ENCODE measurements around the gene CSNK1G1. TPM values are rescaled to one million over a fixed set of nuclear protein-coding genes. Genes with fewer than 3 reads are reported as not detected.

Gene CSNK1G1
- total and polyA plus RNA-seq, 7 donors: 3.0 to 24.3 (median 7.8) TPM

- Histone ChIP-seq H3K4me1 (peaks cover 0 to 51% (median 36%) of the 10 kb centered on the region in 4 donors), H3K4me3 (peak within 1 kb of the TSS; percentile 78 to 95 (median 80)), H3K9me3 (no peaks in the 10 kb centered on the region), H3K36me3 (peaks cover 21 to 37% (median 33%) of the 10 kb centered on the region in 4 donors), H3K27me3 (no peaks in the 10 kb centered on the region), H3K27ac (peak within 1 kb of the TSS; percentile 83 to 94 (median 88))
- intact Hi-C loops (cut with DNase I): loop anchor here (1.0 to 2.0 kb wide), 3 partner anchors 68 to 224 kb away; partner anchors contain the start of genes CSNK1G1, SNX1 and TRIP4
- TF ChIP-seq CTCF (IDR thresholded peaks at IDR 0.05) (peak in 1 of 4 experiments; percentile 13), POLR2A (IDR thresholded peaks at IDR 0.05) (peak; percentile 54 to 67), EP300 (IDR thresholded peaks at IDR 0.05) (peak in 1 of 4 donors; percentile 22), POLR2AphosphoS5 (IDR thresholded peaks at IDR 0.05) (peak; percentile 70 to 92 (median 84))
- peak; percentile 99 for DNase-seq
- 0 to 1% methylated on average over 69 of the region's 69 CpGs for WGBS, 2 donors
Measured at GRCh38 chr15:64162869-64163658, 192.9 kb downstream of the CSNK1G1 start, which contains the start of gene PPIB. PPIB (minus strand) TSS chr15:64163022; CDS start chr15:64162986, 36 bp downstream.

DNA sequence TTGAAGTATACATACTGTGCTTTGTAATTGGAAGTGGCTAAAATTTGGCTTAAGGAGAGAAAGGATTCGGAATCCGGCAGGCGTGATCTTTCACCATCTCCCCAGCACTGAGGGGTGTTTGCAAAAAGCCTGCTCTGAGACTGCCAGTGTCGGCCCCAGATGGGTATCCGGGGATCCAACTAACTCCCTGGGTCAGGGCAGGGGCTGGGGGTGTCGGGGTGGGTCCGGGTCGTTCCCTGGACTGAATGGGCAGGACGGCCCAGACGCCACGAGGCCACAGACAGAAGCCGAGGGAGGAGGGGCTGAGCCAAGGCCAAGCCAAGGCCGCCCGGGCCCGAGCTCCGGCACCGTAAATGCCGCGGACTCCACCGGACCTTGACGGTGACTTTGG is 193.5 kb downstream of the CSNK1G1 start:
- WGBS, 2 donors: 0 to 1% methylated on average over 21 of the region's 21 CpGs
- TF ChIP-seq CTCF (IDR thresholded peaks at IDR 0.05): no peak
- no peak for TF ChIP-seq EP300 (IDR thresholded peaks at IDR 0.05)
- no peak for TF ChIP-seq POLR2AphosphoS5 (IDR thresholded peaks at IDR 0.05)
- TF ChIP-seq POLR2A (IDR thresholded peaks at IDR 0.05): no peak
- Histone ChIP-seq H3K27ac (peak overlapping the region; percentile 83 to 94 (median 88)), H3K27me3 (no peaks in the 10 kb centered on the region), H3K9me3 (no peaks in the 10 kb centered on the region), H3K36me3 (peaks cover 27 to 42% (median 39%) of the 10 kb centered on the region in 4 donors), H3K4me1 (peaks cover 0 to 51% (median 36%) of the 10 kb centered on the region in 4 donors), H3K4me3 (peak overlapping the region; percentile 78 to 95 (median 80))
- no peak for DNase-seq
- intact Hi-C loops (cut with DNase I): loop anchor here (2.0 kb wide), 2 partner anchors 68 to 194 kb away; partner anchors contain the start of genes CSNK1G1 and SNX1

- intact Hi-C loops (cut with DNase I): loop anchor here (2.0 kb wide), 2 partner anchors 67 to 195 kb away; partner anchors contain the start of genes CSNK1G1 and SNX1
- Histone ChIP-seq H3K4me3 (peak overlapping the region; percentile 78 to 95 (median 80)), H3K27me3 (no peaks in the 10 kb centered on the region), H3K9me3 (no peaks in the 10 kb centered on the region), H3K27ac (peak overlapping the region; percentile 83 to 94 (median 88)), H3K4me1 (peaks cover 0 to 51% (median 36%) of the 10 kb centered on the region in 4 donors), H3K36me3 (peaks cover 29 to 48% (median 44%) of the 10 kb centered on the region in 4 donors)
- no peak for DNase-seq
- TF ChIP-seq POLR2A (IDR thresholded peaks at IDR 0.05) (no peak), EP300 (IDR thresholded peaks at IDR 0.05) (no peak), CTCF (IDR thresholded peaks at IDR 0.05) (no peak), POLR2AphosphoS5 (IDR thresholded peaks at IDR 0.05) (no peak)
- WGBS, 2 donors: 35 to 57% methylated on average over 12 of the region's 12 CpGs
Measured at GRCh38 chr15:64161688-64162477, 194.1 kb downstream of the CSNK1G1 start.

DNA sequence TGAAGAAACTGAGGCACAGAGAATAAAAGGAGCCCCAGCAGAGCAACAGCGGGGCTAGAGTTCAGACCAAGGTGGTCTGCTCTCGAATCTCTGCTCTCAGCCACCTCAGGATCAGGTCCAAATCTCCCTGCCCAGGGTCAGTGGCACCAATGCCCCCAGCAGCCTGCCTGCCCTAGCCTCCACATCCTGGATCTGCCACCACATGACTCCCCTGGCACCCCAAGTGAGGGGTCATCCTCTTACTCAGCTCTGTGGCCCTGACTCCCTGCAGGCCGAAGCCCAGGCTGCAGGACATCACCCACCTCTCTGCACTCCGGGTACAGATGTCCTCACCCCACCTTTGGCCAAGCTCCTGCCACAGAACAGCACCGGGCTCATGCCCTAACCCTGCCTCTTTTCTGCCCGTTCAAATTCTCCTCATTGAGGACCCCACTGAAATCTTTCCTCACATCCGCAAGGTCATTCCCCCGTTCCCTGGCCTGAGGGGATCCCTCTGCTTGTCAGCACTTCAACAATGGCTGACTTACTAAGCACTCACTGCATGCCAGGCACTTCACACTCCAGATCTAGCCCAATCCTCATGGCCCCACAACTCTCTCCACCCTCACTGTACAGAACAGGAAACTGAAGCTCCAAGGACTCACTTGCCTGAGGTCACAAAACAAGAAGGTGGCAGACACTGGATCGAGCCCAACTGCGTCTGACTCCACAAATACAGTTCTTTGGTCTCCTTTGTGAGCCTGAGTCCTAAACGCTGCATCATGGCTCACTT is 197.4 kb downstream of the CSNK1G1 start:
- 88 to 89% methylated on average over 11 of the region's 11 CpGs for WGBS, 2 donors
- Histone ChIP-seq H3K36me3 (peaks cover 29 to 69% (median 63%) of the 10 kb centered on the region in 4 donors), H3K27ac (no peak overlapping the region)

More for the DNA sequence above, 197.4 kb downstream of the CSNK1G1 start:
- Histone ChIP-seq H3K4me1 (peaks cover 0 to 50% (median 39%) of the 10 kb centered on the region in 4 donors), H3K9me3 (no peaks in the 10 kb centered on the region), H3K4me3 (no peak overlapping the region), H3K27me3 (no peaks in the 10 kb centered on the region)
- intact Hi-C loops (cut with DNase I): no loop called here
- no peak for DNase-seq
- TF ChIP-seq POLR2A (IDR thresholded peaks at IDR 0.05): no peak
- no peak for TF ChIP-seq EP300 (IDR thresholded peaks at IDR 0.05)
- no peak for TF ChIP-seq POLR2AphosphoS5 (IDR thresholded peaks at IDR 0.05)
- TF ChIP-seq CTCF (IDR thresholded peaks at IDR 0.05): no peak
